GM18867 (cell line): ENCODE measurements around the gene PARVG.
A peak's percentile ranks its signal among the peaks of the same experiment; 100 is the strongest.

Source experiments
- ATAC-seq: cut with Tn5 transposase; IDR thresholded peaks from one replicate; pipeline ENCODE4 v1.9.1; 2021; ENCODE audit warnings: mild to moderate bottlenecking, moderate library complexity; ENCODE audit not compliant: unreplicated experiment

PARVG gene

GRCh38 chr22:44179989-44180705 lies 578 bp upstream of the PARVG start:
- ATAC-seq, result no peak

GRCh38 chr22:44181033-44181911 lies 547 bp downstream of the PARVG start:
- ATAC-seq, result peak; percentile 43

DNA sequence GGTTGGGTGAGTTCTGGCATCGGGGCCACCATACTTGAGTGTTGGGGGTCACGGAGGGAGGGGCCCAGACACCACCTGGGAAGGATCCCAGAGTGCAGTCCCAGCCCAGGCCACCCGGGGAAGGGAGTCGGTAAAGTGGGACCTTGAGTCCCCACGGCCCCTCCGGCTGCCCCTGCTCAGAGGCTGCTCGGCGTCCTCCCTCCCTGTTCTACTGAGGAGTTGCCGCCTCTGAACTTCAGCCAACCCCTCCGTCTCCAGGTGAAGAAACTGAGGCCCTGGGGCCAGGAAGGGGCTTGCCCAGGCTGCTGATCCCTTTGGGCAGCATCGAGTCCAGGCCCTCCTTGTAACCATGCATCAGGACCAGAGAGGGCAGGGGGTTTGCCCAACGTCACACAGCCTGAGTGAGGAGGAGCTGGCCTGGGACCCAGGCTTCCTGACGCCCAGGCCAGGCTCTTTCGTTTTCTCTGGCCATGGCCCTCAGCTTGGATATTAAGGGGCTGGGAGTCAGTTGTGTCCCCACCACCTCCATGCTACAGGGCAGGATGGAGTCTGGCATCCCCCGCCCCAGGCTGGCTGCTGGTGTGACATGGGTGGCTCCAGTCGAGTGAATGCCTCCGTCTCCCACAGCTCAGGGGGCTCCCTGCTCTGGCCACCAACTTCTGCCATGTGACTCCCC lies 1.3 kb downstream of the PARVG start:
- ATAC-seq, result no peak

DNA sequence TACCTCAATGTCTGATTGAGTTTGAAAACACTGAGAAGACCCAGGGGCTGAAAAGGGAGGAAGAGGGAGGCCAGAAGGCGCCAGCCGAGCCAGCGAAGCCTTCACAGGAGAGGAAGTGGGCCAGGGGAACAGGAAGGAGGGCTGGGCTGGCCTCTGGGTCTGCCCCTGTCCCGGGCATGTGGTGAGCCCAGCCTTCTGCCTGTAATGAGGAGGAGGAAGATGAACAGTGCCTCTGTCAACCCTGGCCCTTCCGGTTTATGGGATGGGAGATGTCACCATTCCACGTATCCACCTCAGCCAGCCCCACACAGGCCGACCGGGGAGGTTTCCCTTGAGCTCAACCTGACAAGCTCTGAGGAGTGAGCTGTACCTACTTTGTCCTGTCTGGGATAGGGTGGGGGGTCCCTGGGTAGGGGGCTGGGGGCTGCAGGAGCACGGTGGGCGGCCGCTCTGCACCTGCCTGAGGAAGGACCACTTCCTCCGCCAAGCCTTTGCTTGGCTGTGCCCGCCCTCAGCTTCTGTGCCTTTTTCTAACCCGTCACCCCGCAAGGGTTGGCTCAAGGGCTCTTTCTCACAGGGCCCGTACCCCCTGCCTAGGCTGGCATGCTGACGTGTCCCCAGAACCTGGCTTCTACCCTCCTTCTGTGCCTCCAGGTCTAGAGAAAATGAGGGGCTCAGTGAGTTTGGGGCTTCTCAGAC lies 2.0 kb downstream of the PARVG start:
- no peak for ATAC-seq

DNA sequence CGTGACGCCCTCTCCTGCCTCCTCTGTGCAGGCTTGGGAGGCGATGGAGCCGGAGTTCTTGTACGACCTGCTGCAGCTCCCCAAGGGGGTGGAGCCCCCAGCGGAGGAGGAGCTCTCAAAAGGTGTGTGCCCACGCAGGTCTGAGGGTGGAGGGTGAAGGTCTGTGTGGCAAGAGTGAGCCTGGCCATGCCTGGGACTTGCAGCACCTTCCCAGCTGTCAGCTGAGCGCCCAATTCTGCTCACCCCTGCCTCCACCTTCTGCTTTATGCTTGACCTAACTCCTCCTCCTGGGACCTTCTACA lies 2.5 kb downstream of the PARVG start:
- ATAC-seq, result no peak

- ATAC-seq, result no peak
Observed at GRCh38 chr22:44184006-44184405, 3.3 kb downstream of the PARVG start.

GRCh38 chr22:44185237-44186120 lies 4.8 kb downstream of the PARVG start:
- ATAC-seq, result no peak

DNA sequence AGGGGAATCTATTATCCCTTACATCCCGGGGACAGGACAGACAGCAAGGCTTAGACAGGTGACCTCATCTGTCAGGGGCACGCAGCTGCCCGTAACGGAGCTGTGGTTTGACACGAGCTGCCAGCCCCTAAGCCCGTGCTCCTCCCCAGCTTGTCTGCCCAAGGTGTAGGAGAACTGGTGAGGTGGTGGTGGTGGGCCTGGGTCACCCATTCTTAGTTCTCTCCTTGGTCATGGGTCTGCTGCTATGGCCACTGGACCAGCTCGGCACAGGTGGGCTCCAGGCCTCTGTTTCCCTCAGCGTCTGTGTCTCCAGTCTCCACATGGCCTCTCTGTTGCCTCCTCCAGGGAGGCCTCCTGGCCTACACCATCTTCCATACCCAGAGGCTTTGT lies 5.4 kb downstream of the PARVG start:
- ATAC-seq, result no peak

GRCh38 chr22:44186737-44187136 lies 6.0 kb downstream of the PARVG start:
- ATAC-seq, result no peak

DNA sequence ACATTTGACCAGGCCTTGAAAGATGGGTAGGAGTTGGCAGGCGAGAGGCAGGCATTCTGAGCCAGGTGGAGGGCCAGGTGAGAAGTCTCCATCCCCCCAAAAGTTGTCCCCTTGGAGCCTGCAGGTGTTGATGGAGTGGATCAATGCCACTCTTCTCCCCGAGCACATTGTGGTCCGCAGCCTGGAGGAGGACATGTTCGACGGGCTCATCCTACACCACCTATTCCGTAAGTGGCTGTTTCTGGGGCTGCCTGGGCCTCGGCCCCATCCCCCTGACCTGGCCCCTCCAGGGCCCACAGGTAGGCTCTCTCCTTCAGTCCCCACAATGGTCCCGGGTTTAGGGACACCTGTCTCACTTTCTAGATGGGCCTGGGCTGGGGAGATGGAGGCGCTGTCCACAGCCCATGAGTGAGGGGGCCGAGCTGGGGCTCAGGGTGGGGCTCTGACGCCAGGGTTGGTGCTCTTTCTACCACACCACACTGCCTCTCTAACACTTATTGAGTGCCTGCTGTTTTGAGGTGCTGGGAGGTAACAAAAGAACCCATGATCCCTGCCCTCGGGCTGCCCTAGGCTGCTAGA lies 7.0 kb downstream of the PARVG start:
- no peak for ATAC-seq

DNA sequence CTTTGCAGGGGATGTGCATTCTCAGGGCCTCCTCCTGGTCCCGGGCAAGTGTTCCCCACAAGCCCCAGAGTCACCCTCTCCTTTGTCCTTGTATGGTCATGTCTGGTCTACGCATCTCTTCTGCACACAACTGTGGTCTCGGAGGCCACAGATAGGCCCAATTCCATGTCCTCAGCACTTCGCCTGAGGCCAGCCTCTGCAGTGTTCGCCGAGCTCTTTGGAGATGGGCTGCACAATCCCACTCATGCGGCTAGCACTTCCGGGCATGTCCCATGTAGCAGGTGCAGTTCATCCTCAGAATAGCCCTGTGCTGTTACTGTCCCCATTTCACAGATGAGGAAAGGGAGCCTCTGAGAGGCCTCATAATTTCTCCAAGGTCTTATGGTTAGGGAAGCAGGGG lies 7.6 kb downstream of the PARVG start:
- ATAC-seq, result no peak

- ATAC-seq, result no peak
Observed at GRCh38 chr22:44188986-44189630, 8.4 kb downstream of the PARVG start.

GRCh38 chr22:44190381-44190976 lies 9.8 kb downstream of the PARVG start:
- no peak for ATAC-seq

GRCh38 chr22:44191036-44191454 lies 10.3 kb downstream of the PARVG start:
- ATAC-seq, result no peak

DNA sequence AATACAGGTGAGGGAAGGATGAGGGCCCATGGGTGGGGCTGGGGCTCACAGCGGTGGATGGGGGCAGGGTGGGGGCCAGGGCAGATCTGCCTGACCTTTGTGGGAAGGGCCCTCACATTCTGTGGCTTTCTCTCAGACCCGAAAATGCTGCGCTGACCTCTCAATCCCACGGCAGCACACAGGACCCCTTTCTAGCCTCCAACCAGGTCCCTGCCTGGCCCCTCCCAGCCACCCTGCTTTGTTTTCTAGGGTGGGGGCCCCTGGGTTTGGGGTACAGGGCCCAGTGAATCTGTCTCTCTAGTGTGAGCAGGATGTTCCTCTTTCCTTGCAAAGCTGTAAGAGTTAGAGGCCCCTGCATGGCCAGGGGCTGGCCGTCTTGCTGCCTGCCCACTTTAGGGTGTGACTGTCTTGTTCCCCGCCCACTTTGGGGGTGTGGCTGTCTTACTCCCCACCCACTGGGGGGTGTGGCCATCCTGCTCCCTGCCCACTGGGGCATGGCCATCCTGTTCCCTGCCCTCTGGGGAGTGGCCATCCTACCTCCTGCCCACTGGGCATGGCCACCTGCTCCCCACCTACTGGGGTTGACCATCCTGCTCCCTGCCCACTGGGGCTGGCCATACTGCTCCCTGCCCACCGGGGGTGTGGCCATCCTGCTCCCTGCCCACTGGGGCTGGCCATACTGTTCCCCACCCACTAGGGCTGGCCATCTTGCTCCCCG lies 11.5 kb downstream of the PARVG start:
- no peak for ATAC-seq

DNA sequence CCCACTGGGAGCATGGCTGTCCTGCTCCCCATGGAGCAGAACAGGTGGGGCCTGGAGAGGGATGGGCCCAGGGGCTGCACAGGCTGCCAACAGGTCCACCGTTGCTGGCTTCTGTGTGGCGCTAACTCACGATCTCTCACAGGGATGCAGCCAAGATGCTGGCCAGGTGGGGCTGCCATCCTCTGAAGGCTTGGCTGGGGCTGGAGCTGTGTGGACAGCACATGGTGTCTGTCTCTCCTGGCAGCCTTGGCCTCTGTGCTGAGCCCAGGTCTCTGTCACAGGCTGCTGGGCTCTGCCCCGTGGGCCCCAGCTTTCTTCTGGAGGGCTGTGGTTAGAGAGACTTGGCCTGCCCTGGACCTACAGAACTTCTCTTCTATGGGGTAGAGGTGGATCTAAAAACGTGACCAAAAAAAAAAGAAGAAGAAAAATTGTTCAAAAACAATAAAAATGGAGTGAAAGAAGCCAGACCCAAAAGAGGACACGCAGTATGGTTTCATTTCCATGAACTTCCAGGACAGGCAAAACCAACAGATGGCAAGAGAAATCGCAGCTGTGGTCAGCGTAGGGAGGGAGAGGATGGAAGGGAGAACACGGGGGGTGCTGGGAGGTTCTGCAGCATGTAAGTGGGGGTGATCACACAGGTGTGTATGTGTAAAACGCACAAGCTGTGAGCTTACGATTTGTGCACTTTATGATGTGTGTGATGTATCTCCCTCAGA lies 12.2 kb downstream of the PARVG start:
- ATAC-seq, result no peak

GRCh38 chr22:44193535-44193891 lies 12.8 kb downstream of the PARVG start:
- no peak for ATAC-seq

DNA sequence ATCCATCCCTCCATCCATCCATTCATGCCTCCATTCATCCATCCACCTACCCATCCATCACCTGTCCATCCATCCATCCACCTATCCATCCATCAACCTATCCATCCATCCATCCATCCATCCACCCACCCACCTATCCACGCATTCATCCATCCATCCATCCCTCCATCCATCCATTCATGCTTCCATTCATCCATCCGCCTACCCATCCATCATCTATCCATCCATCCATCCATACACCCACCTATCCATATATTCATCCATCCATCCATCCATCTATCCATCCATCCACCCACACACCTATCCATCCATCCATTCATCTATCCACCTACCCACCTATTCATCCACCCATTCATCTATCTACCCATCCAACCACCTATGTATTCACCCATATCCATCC lies 13.8 kb downstream of the PARVG start:
- ATAC-seq, result no peak
